Measurements from ENCODE around the gene CD274. TPM values are rescaled to one million over a fixed set of nuclear protein-coding genes. Genes with fewer than 3 reads are reported as not detected.

CD274 gene
- total and polyA plus RNA-seq, 2 experiments from 2014 or later, result not detected

DNA sequence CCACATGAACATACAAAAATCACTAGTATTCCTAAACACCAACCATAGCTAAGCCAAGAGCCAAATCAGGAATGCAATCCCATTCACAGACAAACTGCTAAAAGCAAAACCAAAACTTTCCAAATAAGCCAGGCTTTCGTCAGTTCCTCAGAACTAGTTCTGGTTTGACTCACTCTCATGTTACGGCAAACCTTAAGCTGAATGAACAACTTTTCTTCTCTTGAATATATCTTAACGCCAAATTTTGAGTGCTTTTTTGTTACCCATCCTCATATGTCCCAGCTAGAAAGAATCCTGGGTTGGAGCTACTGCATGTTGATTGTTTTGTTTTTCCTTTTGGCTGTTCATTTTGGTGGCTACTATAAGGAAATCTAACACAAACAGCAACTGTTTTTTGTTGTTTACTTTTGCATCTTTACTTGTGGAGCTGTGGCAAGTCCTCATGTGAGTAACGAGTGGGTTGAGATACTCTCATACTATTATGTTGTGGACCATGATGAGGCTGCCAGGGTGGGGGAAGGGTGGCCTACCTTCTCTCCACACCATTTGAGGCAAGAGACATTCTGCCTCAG, 60.1 kb downstream of the CD274 start, which contains the start of gene PDCD1LG2:
Gene PDCD1LG2, plus strand, starts transcription at position 172 of the 572 bp plus-strand sequence. CDS start 12,016 bp downstream, outside the sequence.
- no peak within 1 kb of the TSS for H3K4me3 Mint-ChIP-seq
- peak within 1 kb of the TSS; percentile 25; the same call in 1 of the 2 replicates for H2AFZ ChIP-seq
- no peak within 1 kb of the TSS for H3K4me2 ChIP-seq

More for the DNA sequence above, 60.1 kb downstream of the CD274 start, which contains the start of gene PDCD1LG2:
- H3K27me3 Mint-ChIP-seq (ENCODE audit: insufficient read depth, low read depth, poor library complexity), result peaks cover 4% of the 10 kb centered on the region
- Histone ChIP-seq H3F3A (replicated peaks; ENCODE audit: low read depth) (no peaks in the 10 kb centered on the region), H4K20me1 (replicated peaks; ENCODE audit: insufficient read depth) (no peaks in the 10 kb centered on the region), H3K4me1 (ENCODE audit: insufficient read depth) (no peaks in the 10 kb centered on the region), H3K79me2 (replicated peaks; ENCODE audit: insufficient read depth) (no peaks in the 10 kb centered on the region), H3K9me2 (ENCODE audit: insufficient read depth) (0 out of 2 replicates have a peak, but pooled peaks cover 6% of the 10 kb centered on the region), H3K27me3 (ENCODE audit: insufficient read depth) (no peaks in the 10 kb centered on the region), H3K36me3 (ENCODE audit: insufficient read depth) (0 out of 2 replicates have a peak, but pooled peaks cover 3% of the 10 kb centered on the region), H3K4me3 (no peak within 1 kb of the TSS), H3K27ac (ENCODE audit: low read depth) (no peak within 1 kb of the TSS)
- peaks cover 3% of the 10 kb centered on the region; the same call in 1 of the 3 replicates for H3K4me1 Mint-ChIP-seq
- DNase-seq (ENCODE audit: low spot score) (no peak), ATAC-seq (no peak)
- H3K9me3 Mint-ChIP-seq, result no peaks in the 10 kb centered on the region; the same call in 2 of the 3 replicates
- no peaks in the 10 kb centered on the region for H3K36me3 Mint-ChIP-seq (ENCODE audit: low read depth)
- H3K27ac Mint-ChIP-seq, result no peak within 1 kb of the TSS
- TF ChIP-seq NANOG (IDR thresholded peaks at IDR 0.05; ENCODE audit: borderline replicate concordance), result no peak
- TF ChIP-seq POLR2AphosphoS5 (IDR thresholded peaks at IDR 0.05; ENCODE audit: low read depth), result no peak
- no peak for TF ChIP-seq ZNF462 (CRISPR knock-in tag; IDR thresholded peaks at IDR 0.05)
- TF ChIP-seq CREB1 (CRISPR knock-in tag; IDR thresholded peaks at IDR 0.05; ENCODE audit: low read depth), result no peak
- TF ChIP-seq EZH2phosphoT487 (IDR thresholded peaks at IDR 0.05; ENCODE audit: unreplicated experiment), result no peak
- no peak for TF ChIP-seq ZNF331 (CRISPR knock-in tag; IDR thresholded peaks at IDR 0.05; ENCODE audit: low read depth)
- TF ChIP-seq JUNB (IDR thresholded peaks at IDR 0.05; ENCODE audit: unreplicated experiment), result no peak
- TF ChIP-seq EZH2 (IDR thresholded peaks at IDR 0.05; ENCODE audit: low read depth, unreplicated experiment), result no peak
- TF ChIP-seq STAT1 (IDR thresholded peaks at IDR 0.05; ENCODE audit: unreplicated experiment), result no peak
- no peak for TF ChIP-seq ZNF114 (CRISPR knock-in tag; IDR thresholded peaks at IDR 0.05)
- no peak for TF ChIP-seq ETS1 (IDR thresholded peaks at IDR 0.05)
- TF ChIP-seq, protein P1, sequence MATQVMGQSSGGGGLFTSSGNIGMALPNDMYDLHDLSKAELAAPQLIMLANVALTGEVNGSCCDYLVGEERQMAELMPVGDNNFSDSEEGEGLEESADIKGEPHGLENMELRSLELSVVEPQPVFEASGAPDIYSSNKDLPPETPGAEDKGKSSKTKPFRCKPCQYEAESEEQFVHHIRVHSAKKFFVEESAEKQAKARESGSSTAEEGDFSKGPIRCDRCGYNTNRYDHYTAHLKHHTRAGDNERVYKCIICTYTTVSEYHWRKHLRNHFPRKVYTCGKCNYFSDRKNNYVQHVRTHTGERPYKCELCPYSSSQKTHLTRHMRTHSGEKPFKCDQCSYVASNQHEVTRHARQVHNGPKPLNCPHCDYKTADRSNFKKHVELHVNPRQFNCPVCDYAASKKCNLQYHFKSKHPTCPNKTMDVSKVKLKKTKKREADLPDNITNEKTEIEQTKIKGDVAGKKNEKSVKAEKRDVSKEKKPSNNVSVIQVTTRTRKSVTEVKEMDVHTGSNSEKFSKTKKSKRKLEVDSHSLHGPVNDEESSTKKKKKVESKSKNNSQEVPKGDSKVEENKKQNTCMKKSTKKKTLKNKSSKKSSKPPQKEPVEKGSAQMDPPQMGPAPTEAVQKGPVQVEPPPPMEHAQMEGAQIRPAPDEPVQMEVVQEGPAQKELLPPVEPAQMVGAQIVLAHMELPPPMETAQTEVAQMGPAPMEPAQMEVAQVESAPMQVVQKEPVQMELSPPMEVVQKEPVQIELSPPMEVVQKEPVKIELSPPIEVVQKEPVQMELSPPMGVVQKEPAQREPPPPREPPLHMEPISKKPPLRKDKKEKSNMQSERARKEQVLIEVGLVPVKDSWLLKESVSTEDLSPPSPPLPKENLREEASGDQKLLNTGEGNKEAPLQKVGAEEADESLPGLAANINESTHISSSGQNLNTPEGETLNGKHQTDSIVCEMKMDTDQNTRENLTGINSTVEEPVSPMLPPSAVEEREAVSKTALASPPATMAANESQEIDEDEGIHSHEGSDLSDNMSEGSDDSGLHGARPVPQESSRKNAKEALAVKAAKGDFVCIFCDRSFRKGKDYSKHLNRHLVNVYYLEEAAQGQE (IDR thresholded peaks at IDR 0.05; ENCODE audit: unreplicated experiment), result no peak
- TF ChIP-seq, protein P2, sequence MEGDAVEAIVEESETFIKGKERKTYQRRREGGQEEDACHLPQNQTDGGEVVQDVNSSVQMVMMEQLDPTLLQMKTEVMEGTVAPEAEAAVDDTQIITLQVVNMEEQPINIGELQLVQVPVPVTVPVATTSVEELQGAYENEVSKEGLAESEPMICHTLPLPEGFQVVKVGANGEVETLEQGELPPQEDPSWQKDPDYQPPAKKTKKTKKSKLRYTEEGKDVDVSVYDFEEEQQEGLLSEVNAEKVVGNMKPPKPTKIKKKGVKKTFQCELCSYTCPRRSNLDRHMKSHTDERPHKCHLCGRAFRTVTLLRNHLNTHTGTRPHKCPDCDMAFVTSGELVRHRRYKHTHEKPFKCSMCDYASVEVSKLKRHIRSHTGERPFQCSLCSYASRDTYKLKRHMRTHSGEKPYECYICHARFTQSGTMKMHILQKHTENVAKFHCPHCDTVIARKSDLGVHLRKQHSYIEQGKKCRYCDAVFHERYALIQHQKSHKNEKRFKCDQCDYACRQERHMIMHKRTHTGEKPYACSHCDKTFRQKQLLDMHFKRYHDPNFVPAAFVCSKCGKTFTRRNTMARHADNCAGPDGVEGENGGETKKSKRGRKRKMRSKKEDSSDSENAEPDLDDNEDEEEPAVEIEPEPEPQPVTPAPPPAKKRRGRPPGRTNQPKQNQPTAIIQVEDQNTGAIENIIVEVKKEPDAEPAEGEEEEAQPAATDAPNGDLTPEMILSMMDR (conservative IDR thresholded peaks at IDR 0.05; ENCODE audit: low read depth in 2 of 2), result no peak
